Astrocyte of the cerebellum (primary cell): Measurements from ENCODE around the gene FHOD3.

Experiments used
- DNase-seq: peaks from one replicate; pipeline ENCODE4 v3.0.0-alpha.2; 2011; ENCODE audit warnings: low read depth
- H3K4me3 ChIP-seq: 2 replicates; pipeline ENCODE4 v1.5.1; 2011; ENCODE audit warnings: mild to moderate bottlenecking, low read depth, low read length, moderate library complexity
- in situ Hi-C: cut with HindIII; loops from 2 replicates; pipeline ENCODE4 v1.10.0; 2017; ENCODE audit warnings: low sequenced_read_pairs
- TF ChIP-seq, protein P1 (sequence below): IDR thresholded peaks from 2 replicates; pipeline ENCODE4 v1.5.1; 2012; ENCODE audit warnings: low read length, low read depth, moderate library complexity, mild to moderate bottlenecking; ENCODE audit errors: missing control alignments

Gene FHOD3

DNA sequence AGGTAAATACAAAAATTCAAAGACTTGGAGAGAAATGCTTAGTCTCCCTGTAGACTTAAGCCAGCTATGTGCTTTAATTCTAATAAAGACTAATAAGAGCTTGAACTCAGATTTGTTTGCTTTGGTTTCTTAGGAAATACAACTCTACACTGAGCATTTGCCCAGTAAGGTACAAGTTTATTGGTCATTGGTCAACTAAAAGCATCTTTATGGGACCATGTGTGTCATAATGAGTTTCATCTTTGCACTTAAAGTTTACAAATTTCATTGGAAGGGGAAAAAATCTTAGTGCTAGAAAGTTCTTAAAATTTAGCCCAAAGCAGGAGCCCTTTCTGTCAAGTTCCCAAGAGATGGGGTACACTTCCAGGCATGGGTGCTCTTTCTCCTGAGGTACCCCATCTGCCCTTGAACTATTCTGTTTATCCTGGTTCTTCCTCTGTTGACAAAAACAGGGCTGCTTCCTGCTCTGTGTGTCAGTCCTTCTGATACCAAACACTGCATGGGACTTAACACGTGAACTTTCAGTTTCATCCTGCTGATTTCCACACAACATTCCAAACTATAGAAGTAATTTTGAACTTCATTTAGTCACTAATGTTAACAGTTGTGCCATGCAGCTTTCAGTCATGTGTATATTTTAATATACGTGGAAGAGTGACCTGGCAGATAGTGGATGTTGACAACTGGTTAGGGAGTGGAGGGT, 331.1 kb downstream of the FHOD3 start:
- in situ Hi-C loops: no loop called here
- no peak overlapping the region for H3K4me3 ChIP-seq
- no peak for DNase-seq

DNA sequence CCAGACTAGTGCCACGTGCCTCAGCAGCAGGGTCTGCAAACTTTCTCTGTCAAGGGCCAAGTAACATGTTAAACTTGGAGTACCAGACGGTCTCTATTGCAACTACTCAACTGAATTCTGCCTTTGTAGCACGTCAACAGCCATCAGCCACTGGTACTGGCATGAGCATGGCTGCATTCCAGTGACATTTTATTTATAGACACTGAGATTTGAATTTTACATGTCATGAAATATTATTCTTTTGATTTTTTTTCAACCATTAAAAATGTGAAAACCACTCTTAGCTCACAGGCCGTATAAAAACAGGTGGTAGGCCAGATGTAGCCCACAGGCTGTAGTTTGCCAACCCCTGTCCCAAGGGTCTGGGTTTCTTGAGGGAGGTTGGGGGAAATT, 331.6 kb downstream of the FHOD3 start:
- in situ Hi-C loops: no loop called here
- DNase-seq: no peak
- H3K4me3 ChIP-seq: no peak overlapping the region
- TF ChIP-seq, protein P1, sequence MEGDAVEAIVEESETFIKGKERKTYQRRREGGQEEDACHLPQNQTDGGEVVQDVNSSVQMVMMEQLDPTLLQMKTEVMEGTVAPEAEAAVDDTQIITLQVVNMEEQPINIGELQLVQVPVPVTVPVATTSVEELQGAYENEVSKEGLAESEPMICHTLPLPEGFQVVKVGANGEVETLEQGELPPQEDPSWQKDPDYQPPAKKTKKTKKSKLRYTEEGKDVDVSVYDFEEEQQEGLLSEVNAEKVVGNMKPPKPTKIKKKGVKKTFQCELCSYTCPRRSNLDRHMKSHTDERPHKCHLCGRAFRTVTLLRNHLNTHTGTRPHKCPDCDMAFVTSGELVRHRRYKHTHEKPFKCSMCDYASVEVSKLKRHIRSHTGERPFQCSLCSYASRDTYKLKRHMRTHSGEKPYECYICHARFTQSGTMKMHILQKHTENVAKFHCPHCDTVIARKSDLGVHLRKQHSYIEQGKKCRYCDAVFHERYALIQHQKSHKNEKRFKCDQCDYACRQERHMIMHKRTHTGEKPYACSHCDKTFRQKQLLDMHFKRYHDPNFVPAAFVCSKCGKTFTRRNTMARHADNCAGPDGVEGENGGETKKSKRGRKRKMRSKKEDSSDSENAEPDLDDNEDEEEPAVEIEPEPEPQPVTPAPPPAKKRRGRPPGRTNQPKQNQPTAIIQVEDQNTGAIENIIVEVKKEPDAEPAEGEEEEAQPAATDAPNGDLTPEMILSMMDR: no peak

More for the DNA sequence above, 331.1 kb downstream of the FHOD3 start:
- TF ChIP-seq, protein P1: no peak

DNA sequence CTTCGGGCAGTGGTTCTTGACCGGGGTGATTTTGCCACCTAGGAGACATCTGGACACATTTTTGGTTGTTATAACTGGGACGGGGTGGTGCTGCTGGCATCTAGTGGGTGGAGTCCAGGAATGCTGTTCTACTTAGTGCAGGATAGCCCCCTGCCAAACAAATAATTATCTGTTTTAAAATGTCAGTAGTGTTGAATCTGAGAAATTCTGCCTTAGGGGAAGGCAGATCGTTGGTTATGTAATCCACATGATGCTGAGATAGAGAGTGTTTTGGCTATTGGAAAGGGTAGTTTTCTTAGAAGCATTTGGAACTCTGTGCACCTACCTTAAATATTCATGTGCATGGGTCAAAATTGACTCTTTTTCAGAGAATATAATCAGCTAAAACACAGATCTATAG, 332.3 kb downstream of the FHOD3 start:
- H3K4me3 ChIP-seq: no peak overlapping the region
- no peak for DNase-seq
- TF ChIP-seq, protein P1: no peak
- in situ Hi-C loops: no loop called here

DNA sequence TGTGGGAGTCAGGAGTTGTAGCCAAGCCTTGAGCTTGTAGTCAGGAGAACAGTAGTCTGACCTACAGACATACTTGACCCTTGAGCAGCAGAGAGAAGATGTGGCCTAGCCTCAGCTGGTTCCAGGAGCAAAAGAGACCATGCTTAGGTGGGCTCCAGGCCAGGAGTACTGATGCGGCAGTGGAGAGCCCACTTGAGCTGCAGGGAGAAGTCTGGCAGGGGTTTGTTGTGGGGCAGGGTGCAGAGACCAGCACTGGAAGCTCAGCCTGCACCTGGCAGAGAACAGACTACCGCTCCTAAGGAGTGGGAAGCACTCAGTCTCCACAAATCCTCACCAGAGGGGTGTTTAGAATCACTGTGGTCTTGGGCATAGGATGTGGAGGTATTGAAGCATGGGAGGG, 333.4 kb downstream of the FHOD3 start:
- TF ChIP-seq, protein P1: no peak
- in situ Hi-C loops: no loop called here

DNA sequence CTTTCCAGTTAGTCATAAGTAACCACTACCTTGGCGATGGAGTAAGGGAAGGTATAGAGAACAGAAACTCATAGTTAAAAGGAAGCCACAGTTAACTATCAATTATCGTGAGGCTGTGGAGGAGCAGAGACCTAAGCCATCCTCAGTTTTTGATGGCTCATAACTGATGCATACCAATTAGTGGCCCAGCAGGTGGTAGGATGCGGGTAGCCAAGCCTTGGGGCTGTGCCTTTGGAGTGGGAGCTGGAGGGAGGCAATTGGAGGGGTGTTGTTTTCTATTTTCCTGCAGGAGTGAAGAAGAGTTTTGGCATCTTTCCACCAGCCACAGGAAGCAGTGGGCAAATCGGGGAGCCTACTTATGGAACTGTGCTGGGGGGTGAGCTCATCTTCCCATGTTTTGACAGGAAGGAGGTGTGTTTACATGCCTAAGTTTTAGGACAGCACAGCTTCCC, 336.5 kb downstream of the FHOD3 start:
- in situ Hi-C loops: no loop called here
- peak; percentile 22 for DNase-seq

More for the DNA sequence above, 333.4 kb downstream of the FHOD3 start:
- no peak overlapping the region for H3K4me3 ChIP-seq
- no peak for DNase-seq

DNA sequence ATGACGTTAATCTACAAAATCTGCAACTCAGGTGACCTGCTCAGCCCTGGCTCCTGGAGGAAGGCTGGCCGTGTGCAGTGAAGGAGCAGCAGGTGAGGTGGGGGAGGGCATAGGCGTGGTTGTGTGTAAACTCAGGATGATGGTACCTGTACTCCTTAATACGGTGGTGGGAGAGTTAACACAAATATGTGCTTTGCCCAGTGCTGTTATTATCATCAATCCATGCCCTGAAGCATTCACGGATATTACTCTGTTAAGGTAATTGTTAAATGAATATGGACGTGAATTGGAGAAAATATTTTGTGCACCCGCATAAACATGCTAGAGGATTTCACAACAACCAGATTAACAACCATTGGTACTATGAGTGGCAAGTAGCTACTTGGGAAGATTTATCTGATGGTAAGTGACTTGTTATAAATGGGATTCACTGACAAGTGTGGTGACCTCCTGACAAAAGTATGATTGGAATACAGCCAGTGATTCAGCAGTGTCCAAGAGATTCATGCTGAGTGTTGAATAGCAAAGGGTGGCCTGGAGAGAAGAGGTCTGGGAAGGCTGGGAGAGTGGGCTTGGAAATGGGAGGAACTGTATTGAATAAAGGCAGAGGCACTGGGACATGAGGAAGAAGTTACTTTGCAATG, 337.2 kb downstream of the FHOD3 start:
- in situ Hi-C loops: no loop called here
- DNase-seq: no peak
- H3K4me3 ChIP-seq: no peak overlapping the region
- TF ChIP-seq, protein P1: no peak

More for the DNA sequence above, 336.5 kb downstream of the FHOD3 start:
- TF ChIP-seq, protein P1: no peak
- no peak overlapping the region for H3K4me3 ChIP-seq
